Stimulated activated CD8-positive, alpha-beta memory T cell treated with anti-CD3 and anti-CD28 coated beads, Interleukin-2, amount 100 ng/mL, for 1 hour (primary cell): ENCODE results near the gene CHPT1.
A peak's percentile ranks its signal among the peaks of the same experiment; 100 is the strongest.

Experiments used
- DNase-seq, 2 donors: peaks; one replicate each; pipeline ENCODE4 v3.0.0-alpha.2; 2020; ENCODE audit warnings: low read depth in 2 of 2

Gene CHPT1

GRCh38 chr12:101763246-101763931, 65.9 kb downstream of the CHPT1 start:
- DNase-seq: no peak

GRCh38 chr12:101764051-101764792, 66.8 kb downstream of the CHPT1 start:
- no peak for DNase-seq

- no peak for DNase-seq
Observed at GRCh38 chr12:101767537-101767936, 70.1 kb downstream of the CHPT1 start.

GRCh38 chr12:101768781-101769180, 71.3 kb downstream of the CHPT1 start:
- DNase-seq: no peak

- no peak for DNase-seq
Observed at GRCh38 chr12:101769865-101770264, 72.4 kb downstream of the CHPT1 start.

- DNase-seq: no peak
Observed at GRCh38 chr12:101772012-101772775, 74.8 kb downstream of the CHPT1 start.

GRCh38 chr12:101773650-101774162, 76.3 kb downstream of the CHPT1 start:
- DNase-seq: peak; percentile 41 to 45

- no peak for DNase-seq
Observed at GRCh38 chr12:101775816-101776215, 78.4 kb downstream of the CHPT1 start.

- DNase-seq: no peak
Observed at GRCh38 chr12:101777485-101777884, 80.0 kb downstream of the CHPT1 start.

- no peak for DNase-seq
Observed at GRCh38 chr12:101777978-101778377, 80.5 kb downstream of the CHPT1 start.
